IPS-15b (cell line): ENCODE measurements around the gene TMEM175.

ENCODE experiments used
- H3K27me3 ChIP-seq: one replicate; pipeline ENCODE4 v1.6.1; 2013; ENCODE audit warnings: low read length; ENCODE audit not compliant: control insufficient read depth, insufficient read depth
- H3K36me3 ChIP-seq: one replicate; pipeline ENCODE4 v1.6.1; 2013; ENCODE audit warnings: low read length; ENCODE audit not compliant: control insufficient read depth, insufficient read depth
- H3K4me1 ChIP-seq: one replicate; pipeline ENCODE4 v1.6.1; 2013; ENCODE audit warnings: mild to moderate bottlenecking, low read length; ENCODE audit not compliant: control insufficient read depth, insufficient read depth
- H3K4me3 ChIP-seq: one replicate; pipeline ENCODE4 v1.5.1; 2013; ENCODE audit warnings: low read depth, low read length
- H3K9ac ChIP-seq: one replicate; pipeline ENCODE4 v1.6.1; 2013; ENCODE audit warnings: low read depth, mild to moderate bottlenecking, low read length
- H3K9me3 ChIP-seq: one replicate; pipeline ENCODE4 v1.6.1; 2013; ENCODE audit warnings: mild to moderate bottlenecking, low read length; ENCODE audit not compliant: control insufficient read depth, insufficient read depth

TMEM175 gene

GRCh38 chr4:950136-951020 is 18.1 kb downstream of the TMEM175 start:
- no peaks in the 10 kb centered on the region for H3K36me3 ChIP-seq
- no peaks in the 10 kb centered on the region for H3K27me3 ChIP-seq
- H3K9ac ChIP-seq, result no peak overlapping the region
- H3K4me1 ChIP-seq, result peaks cover 4% of the 10 kb centered on the region
- H3K9me3 ChIP-seq, result no peaks in the 10 kb centered on the region
- H3K4me3 ChIP-seq, result no peak overlapping the region

GRCh38 chr4:951186-951585 is 18.9 kb downstream of the TMEM175 start:
- no peaks in the 10 kb centered on the region for H3K27me3 ChIP-seq
- no peaks in the 10 kb centered on the region for H3K4me1 ChIP-seq
- H3K9ac ChIP-seq, result no peak overlapping the region
- no peak overlapping the region for H3K4me3 ChIP-seq
- no peaks in the 10 kb centered on the region for H3K9me3 ChIP-seq
- H3K36me3 ChIP-seq, result no peaks in the 10 kb centered on the region

- Histone ChIP-seq H3K27me3 (no peaks in the 10 kb centered on the region), H3K9ac (no peak overlapping the region), H3K4me3 (no peak overlapping the region), H3K9me3 (no peaks in the 10 kb centered on the region), H3K4me1 (no peaks in the 10 kb centered on the region), H3K36me3 (no peaks in the 10 kb centered on the region)
Observed at GRCh38 chr4:951594-952468, 19.6 kb downstream of the TMEM175 start.

DNA sequence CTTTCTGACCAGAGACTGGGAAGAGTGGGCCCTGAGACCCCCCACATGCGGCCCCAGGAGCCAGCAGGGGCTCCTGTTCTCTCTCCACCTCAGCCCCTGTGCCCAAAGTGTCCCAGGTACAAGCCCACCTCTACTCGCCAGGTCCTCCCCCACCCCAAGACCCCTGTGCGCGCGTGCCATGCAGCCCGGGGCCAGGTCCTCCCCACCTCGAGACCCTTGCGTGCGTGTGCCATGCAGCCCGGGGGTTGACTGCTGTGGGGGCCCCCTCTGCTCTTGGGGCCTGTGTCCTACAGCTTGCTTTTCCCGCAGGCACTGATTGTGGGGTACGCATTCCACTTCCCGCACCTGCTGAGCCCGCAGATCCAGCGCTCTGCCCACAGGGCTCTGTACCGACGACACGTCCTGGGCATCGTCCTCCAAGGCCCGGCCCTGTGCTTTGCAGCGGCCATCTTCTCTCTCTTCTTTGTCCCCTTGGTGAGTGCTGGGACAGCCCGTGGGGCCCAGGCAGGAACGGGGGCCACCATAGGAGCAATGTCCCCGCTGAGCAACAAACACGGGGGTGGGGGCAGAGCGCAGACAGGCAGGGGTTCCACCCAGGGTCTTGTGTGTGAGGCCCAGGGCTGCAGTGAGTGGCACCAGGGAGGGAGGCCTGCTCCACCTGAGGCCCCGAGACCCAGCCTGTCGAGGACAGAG is 20.8 kb downstream of the TMEM175 start:
- no peak overlapping the region for H3K9ac ChIP-seq
- H3K27me3 ChIP-seq, result no peaks in the 10 kb centered on the region
- H3K9me3 ChIP-seq, result no peaks in the 10 kb centered on the region
- no peaks in the 10 kb centered on the region for H3K4me1 ChIP-seq
- no peak overlapping the region for H3K4me3 ChIP-seq
- H3K36me3 ChIP-seq, result no peaks in the 10 kb centered on the region

GRCh38 chr4:953574-953915 is 21.3 kb downstream of the TMEM175 start:
- Histone ChIP-seq H3K4me3 (no peak overlapping the region), H3K4me1 (no peaks in the 10 kb centered on the region), H3K36me3 (no peaks in the 10 kb centered on the region), H3K9ac (no peak overlapping the region), H3K9me3 (no peaks in the 10 kb centered on the region), H3K27me3 (no peaks in the 10 kb centered on the region)

GRCh38 chr4:954211-955020 is 22.2 kb downstream of the TMEM175 start:
- no peak overlapping the region for H3K4me3 ChIP-seq
- H3K4me1 ChIP-seq, result no peaks in the 10 kb centered on the region
- no peaks in the 10 kb centered on the region for H3K36me3 ChIP-seq
- no peaks in the 10 kb centered on the region for H3K9me3 ChIP-seq
- H3K27me3 ChIP-seq, result no peaks in the 10 kb centered on the region
- no peak overlapping the region for H3K9ac ChIP-seq

DNA sequence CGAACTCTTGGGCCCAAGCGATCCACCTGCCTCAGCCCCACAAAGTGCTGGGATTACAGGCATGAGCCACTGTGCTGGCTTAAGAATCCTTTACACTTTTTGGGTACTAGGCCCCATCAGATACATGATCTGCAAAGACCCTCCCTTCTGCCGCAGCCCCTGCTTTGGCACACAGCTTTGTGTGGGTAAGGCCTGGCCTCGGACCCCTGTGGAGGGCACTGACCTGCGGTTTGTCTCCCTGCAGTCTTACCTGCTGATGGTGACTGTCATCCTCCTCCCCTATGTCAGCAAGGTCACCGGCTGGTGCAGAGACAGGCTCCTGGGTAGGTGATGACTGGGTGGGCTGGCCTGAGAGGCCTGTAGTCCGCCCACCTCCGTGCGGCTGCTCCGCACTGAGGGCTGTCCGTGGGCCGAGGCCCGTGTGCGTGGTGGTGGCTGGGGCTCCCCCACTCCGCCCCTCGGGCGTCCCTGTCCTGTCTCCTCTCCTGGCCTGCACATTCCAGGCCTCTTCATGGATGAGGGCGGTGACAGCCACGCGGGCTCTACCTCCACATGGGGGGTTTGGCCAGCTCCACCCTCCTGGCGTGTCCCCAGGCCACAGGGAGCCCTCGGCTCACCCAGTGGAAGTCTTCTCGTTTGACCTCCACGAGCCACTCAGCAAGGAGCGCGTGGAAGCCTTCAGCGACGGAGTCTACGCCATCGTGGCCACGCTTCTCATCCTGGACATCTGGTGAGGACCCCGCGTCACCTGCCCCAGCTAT is 23.1 kb downstream of the TMEM175 start:
- no peak overlapping the region for H3K4me3 ChIP-seq
- no peak overlapping the region for H3K9ac ChIP-seq
- no peaks in the 10 kb centered on the region for H3K27me3 ChIP-seq
- H3K36me3 ChIP-seq, result peaks cover 3% of the 10 kb centered on the region
- H3K4me1 ChIP-seq, result no peaks in the 10 kb centered on the region
- no peaks in the 10 kb centered on the region for H3K9me3 ChIP-seq

- Histone ChIP-seq H3K9me3 (no peaks in the 10 kb centered on the region), H3K36me3 (peaks cover 5% of the 10 kb centered on the region), H3K4me1 (no peaks in the 10 kb centered on the region), H3K9ac (no peak overlapping the region), H3K27me3 (no peaks in the 10 kb centered on the region), H3K4me3 (no peak overlapping the region)
Observed at GRCh38 chr4:955931-956381, 23.7 kb downstream of the TMEM175 start.

- Histone ChIP-seq H3K36me3 (peaks cover 5% of the 10 kb centered on the region), H3K9ac (no peak overlapping the region), H3K27me3 (no peaks in the 10 kb centered on the region), H3K9me3 (no peaks in the 10 kb centered on the region), H3K4me3 (no peak overlapping the region), H3K4me1 (no peaks in the 10 kb centered on the region)
Observed at GRCh38 chr4:956531-957230, 24.4 kb downstream of the TMEM175 start.

- H3K4me1 ChIP-seq, result no peaks in the 10 kb centered on the region
Observed at GRCh38 chr4:957231-957580, 24.9 kb downstream of the TMEM175 start.

More at GRCh38 chr4:957231-957580, 24.9 kb downstream of the TMEM175 start:
- Histone ChIP-seq H3K9me3 (no peaks in the 10 kb centered on the region), H3K36me3 (peaks cover 5% of the 10 kb centered on the region), H3K9ac (no peak overlapping the region), H3K27me3 (no peaks in the 10 kb centered on the region), H3K4me3 (no peak overlapping the region)
